ENCODE measurements around the gene ME1. TPM values are rescaled to one million over a fixed set of nuclear protein-coding genes. Genes with fewer than 3 reads are reported as not detected.
"Not testable (repeated sequence)": the region's sequence is repeated elsewhere in the genome, so short reads cannot be mapped to it uniquely, and the experiment has no call there.

Gene ME1
- total RNA-seq, 4 donors from 2014 or later: 20.4 to 58.6 (median 27.2) TPM

DNA sequence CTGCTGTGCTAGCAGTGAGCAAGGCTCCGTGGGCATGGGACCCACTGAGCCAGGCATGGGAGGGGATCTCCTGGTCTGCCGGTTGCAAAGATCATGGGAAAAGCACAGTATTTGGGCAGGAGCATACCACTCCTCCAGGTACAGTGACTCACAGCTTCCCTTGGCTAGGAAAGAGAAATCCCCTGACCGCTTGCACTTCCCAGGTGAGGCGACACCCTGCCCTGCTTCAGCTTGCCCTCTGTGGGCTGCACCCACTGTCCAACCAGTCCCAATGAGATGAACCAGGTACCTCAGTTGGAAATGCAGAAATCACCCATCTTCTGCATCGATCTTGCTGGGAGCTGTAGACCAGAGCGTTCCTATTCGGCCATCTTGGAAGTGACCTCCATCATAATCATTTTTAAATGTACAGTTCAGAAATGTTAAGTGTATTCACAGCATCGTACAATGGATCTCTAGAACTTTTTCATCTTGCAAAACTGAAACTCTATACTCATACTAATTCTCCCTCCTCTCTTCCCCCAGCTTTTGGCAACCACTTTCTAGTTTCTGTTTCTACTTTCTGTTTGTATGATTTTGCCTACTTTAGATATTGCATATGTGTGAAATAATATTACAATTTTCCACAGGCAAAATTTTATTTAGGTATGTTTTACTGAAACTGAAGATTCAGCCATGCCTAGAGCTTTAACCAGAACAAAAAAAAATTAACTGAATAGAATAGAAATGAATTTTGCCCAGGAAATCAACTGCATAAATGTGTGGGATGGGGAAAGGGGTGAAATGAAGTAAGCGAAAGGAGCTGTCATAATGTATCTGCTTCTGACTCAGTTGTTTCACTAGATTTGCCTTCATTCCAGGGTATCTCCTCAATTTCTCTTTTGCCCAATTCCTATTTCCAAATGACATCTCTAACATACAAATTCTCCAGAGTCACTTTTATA is 137.7 kb downstream of the ME1 start:
- Histone ChIP-seq H3K27me3 (no peaks in the 10 kb centered on the region), H3K27ac (no peak overlapping the region), H3K4me1 (no peaks in the 10 kb centered on the region), H3K4me3 (no peak overlapping the region), H3K9me3 (no peaks in the 10 kb centered on the region), H3K36me3 (peaks cover 0 to 15% (median 0%) of the 10 kb centered on the region in 3 donors)
- intact Hi-C loops (cut with DNase I): no loop called here
- DNase-seq: no peak
- TF ChIP-seq POLR2A (IDR thresholded peaks at IDR 0.05): no peak
- TF ChIP-seq, protein P1, sequence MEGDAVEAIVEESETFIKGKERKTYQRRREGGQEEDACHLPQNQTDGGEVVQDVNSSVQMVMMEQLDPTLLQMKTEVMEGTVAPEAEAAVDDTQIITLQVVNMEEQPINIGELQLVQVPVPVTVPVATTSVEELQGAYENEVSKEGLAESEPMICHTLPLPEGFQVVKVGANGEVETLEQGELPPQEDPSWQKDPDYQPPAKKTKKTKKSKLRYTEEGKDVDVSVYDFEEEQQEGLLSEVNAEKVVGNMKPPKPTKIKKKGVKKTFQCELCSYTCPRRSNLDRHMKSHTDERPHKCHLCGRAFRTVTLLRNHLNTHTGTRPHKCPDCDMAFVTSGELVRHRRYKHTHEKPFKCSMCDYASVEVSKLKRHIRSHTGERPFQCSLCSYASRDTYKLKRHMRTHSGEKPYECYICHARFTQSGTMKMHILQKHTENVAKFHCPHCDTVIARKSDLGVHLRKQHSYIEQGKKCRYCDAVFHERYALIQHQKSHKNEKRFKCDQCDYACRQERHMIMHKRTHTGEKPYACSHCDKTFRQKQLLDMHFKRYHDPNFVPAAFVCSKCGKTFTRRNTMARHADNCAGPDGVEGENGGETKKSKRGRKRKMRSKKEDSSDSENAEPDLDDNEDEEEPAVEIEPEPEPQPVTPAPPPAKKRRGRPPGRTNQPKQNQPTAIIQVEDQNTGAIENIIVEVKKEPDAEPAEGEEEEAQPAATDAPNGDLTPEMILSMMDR (IDR thresholded peaks at IDR 0.05): no peak
- 87 to 94% methylated on average over 7 of the region's 9 CpGs for WGBS, 2 donors

DNA sequence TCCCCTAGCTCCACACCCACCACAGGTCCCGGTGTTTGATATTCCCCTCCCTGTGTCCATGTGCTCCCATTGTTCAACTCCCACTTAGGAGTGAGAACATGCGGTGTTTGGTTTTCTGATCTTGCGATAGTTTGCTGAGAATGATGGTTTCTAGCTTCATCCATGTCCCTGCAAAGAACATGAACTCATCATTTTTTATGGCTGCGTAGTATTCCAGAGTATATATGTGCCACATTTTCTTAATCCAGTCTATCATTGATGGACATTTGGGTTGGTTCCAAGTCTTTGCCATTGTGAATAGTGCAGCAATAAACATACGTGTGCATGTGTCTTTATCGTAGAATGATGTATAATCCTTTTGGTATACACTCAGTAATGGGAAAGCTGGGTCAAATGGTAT is 143.6 kb downstream of the ME1 start:
- 94 to 96% methylated on average over 6 of the region's 6 CpGs for WGBS, 2 donors
- H3K36me3 ChIP-seq; intact Hi-C loops (cut with DNase I); H3K9me3 ChIP-seq; H3K4me3 ChIP-seq; H3K27ac ChIP-seq; H3K4me1 ChIP-seq; DNase-seq; H3K27me3 ChIP-seq: not testable (repeated sequence)

DNA sequence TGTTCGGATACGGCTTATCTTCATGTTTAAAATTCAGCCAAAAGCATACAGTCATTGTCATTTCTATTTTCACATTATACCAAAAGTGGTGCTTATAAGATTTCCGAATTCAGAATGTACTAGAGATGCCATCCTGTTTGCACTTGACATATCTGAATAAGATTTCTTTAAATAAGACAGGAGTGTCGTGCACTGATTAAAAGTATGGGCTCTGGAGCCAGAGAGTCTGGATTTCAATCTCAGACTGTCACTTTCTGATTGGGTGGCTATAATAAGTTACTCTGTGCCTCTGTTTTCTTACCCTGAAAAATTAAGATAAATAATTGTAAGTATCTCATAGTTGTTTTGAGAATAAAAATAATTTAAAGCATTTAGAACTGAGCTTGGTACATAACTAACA is 144.9 kb downstream of the ME1 start:
- intact Hi-C loops (cut with DNase I): no loop called here
- no peak overlapping the region for H3K4me3 ChIP-seq

DNA sequence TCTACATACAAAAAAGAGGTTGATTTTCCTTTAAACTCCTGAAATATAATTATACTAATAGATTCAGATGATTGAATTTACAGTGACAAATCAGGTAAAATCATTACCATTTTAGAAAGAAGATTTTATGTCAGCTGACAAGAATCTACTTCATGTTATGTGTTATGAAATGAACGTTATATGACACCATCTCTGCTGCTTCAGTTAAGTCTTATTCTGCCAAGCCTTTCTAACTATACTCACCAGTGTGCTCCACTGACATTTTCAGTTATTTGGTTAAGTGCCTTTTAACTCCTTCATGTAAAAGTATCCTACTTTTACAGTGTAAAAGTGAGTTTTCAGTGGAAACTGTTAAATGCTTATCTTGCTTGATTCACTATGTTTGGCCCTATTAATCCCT is 157.3 kb downstream of the ME1 start:
- Histone ChIP-seq H3K36me3 (no peaks in the 10 kb centered on the region), H3K4me1 (no peaks in the 10 kb centered on the region), H3K9me3 (no peaks in the 10 kb centered on the region), H3K4me3 (no peak overlapping the region), H3K27ac (no peak overlapping the region), H3K27me3 (no peaks in the 10 kb centered on the region)
- intact Hi-C loops (cut with DNase I): no loop called here
- 54 to 61% methylated on average over 1 of the region's 1 CpG for WGBS, 2 donors
- no peak for TF ChIP-seq POLR2A (IDR thresholded peaks at IDR 0.05)
- TF ChIP-seq, protein P1 (IDR thresholded peaks at IDR 0.05): no peak
- no peak for DNase-seq

More for the DNA sequence above, 144.9 kb downstream of the ME1 start:
- Histone ChIP-seq H3K4me1 (no peaks in the 10 kb centered on the region), H3K27me3 (no peaks in the 10 kb centered on the region), H3K27ac (no peak overlapping the region), H3K36me3 (no peaks in the 10 kb centered on the region), H3K9me3 (no peaks in the 10 kb centered on the region)
- no peak for DNase-seq
- TF ChIP-seq, protein P1 (IDR thresholded peaks at IDR 0.05): no peak
- no peak for TF ChIP-seq POLR2A (IDR thresholded peaks at IDR 0.05)
- WGBS, 2 donors: 78 to 87% methylated on average over 4 of the region's 4 CpGs

DNA sequence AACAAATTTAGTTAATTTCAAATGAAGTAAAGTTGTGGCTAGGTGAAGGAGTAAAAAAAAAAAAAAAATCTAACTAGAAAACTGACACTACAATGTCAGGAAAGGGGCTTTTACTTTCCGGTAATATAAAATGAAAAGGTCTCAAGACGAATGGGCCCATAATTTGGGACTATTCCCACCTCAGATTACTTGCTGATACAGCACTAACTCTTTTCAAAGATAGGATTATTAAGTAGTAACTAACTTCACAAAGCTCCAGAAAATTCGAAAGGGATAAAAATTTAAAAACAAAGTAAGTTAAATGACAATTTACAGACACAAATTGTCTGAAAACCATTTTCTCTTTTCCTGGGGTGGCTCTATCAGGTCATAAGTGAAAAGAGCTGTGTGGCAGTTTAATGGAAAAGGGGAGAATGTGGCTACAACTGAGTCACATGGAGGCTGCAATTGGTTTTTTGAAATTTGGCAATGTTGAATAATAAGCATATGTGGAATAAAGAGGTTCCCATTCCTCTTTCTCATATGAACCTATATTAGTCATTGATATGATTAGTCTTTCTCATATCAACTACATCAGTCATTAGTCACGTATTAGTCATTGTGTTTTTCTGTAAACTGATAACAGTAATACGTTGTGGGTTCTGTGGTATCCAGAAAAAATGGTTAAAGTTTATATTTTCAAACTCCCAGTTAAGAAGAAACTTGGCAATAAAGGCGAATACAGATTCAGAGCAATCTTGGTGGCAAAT is 159.7 kb downstream of the ME1 start:
- TF ChIP-seq POLR2A (IDR thresholded peaks at IDR 0.05): no peak
- TF ChIP-seq, protein P1 (IDR thresholded peaks at IDR 0.05): no peak

More for the DNA sequence above, 159.7 kb downstream of the ME1 start:
- no peaks in the 10 kb centered on the region for H3K9me3 ChIP-seq
- no peaks in the 10 kb centered on the region for H3K4me1 ChIP-seq
- 62 to 65% methylated on average over 6 of the region's 6 CpGs for WGBS, 2 donors
- no peak for DNase-seq
- intact Hi-C loops (cut with DNase I): no loop called here
- no peak overlapping the region for H3K27ac ChIP-seq
- no peaks in the 10 kb centered on the region for H3K27me3 ChIP-seq
- no peaks in the 10 kb centered on the region for H3K36me3 ChIP-seq
- H3K4me3 ChIP-seq: no peak overlapping the region

All from esophagus squamous epithelium (tissue), 5 donors.